ENCODE measurements around the gene FCAMR.

FCAMR gene

GRCh38 chr1:206975306-206975705, 5.0 kb upstream of the FCAMR start:
- ATAC-seq (ENCODE audit: low read depth): no peak

GRCh38 chr1:206974140-206974539, 3.9 kb upstream of the FCAMR start:
- no peaks in the 10 kb centered on the region for H3K4me1 ChIP-seq (ENCODE audit: insufficient read depth, poor library complexity, severe bottlenecking)

More at GRCh38 chr1:206975306-206975705, 5.0 kb upstream of the FCAMR start:
- H3K36me3 ChIP-seq (ENCODE audit: low read depth): no peaks in the 10 kb centered on the region
- no peak overlapping the region for H3K4me3 ChIP-seq (ENCODE audit: severe bottlenecking)
- no peak overlapping the region for H3K27ac ChIP-seq (ENCODE audit: poor library complexity, severe bottlenecking)
- H3K27me3 ChIP-seq (ENCODE audit: insufficient read depth, poor library complexity, severe bottlenecking): no peaks in the 10 kb centered on the region
- no peaks in the 10 kb centered on the region for H3K9me3 ChIP-seq (ENCODE audit: severe bottlenecking)
- no peak for DNase-seq (ENCODE audit: low spot score)
- TF ChIP-seq CTCF (IDR thresholded peaks at IDR 0.05; ENCODE audit: poor library complexity, severe bottlenecking): no peak
- H3K4me1 ChIP-seq (ENCODE audit: insufficient read depth, poor library complexity, severe bottlenecking): no peaks in the 10 kb centered on the region

GRCh38 chr1:206972728-206973127, 2.5 kb upstream of the FCAMR start:
- TF ChIP-seq CTCF (IDR thresholded peaks at IDR 0.05; ENCODE audit: poor library complexity, severe bottlenecking): no peak
- H3K27ac ChIP-seq (ENCODE audit: poor library complexity, severe bottlenecking): no peak overlapping the region
- ATAC-seq (ENCODE audit: low read depth): no peak

More at GRCh38 chr1:206974140-206974539, 3.9 kb upstream of the FCAMR start:
- no peak overlapping the region for H3K27ac ChIP-seq (ENCODE audit: poor library complexity, severe bottlenecking)
- H3K36me3 ChIP-seq (ENCODE audit: low read depth): no peaks in the 10 kb centered on the region
- H3K9me3 ChIP-seq (ENCODE audit: severe bottlenecking): no peaks in the 10 kb centered on the region
- TF ChIP-seq CTCF (IDR thresholded peaks at IDR 0.05; ENCODE audit: poor library complexity, severe bottlenecking): no peak
- DNase-seq (ENCODE audit: low spot score) (no peak), ATAC-seq (ENCODE audit: low read depth) (no peak)
- H3K27me3 ChIP-seq (ENCODE audit: insufficient read depth, poor library complexity, severe bottlenecking): no peaks in the 10 kb centered on the region
- no peak overlapping the region for H3K4me3 ChIP-seq (ENCODE audit: severe bottlenecking)

GRCh38 chr1:206971029-206971655, 882 bp upstream of the FCAMR start:
- no peak overlapping the region for H3K27ac ChIP-seq (ENCODE audit: poor library complexity, severe bottlenecking)
- no peaks in the 10 kb centered on the region for H3K4me1 ChIP-seq (ENCODE audit: insufficient read depth, poor library complexity, severe bottlenecking)
- H3K9me3 ChIP-seq (ENCODE audit: severe bottlenecking): no peaks in the 10 kb centered on the region
- H3K36me3 ChIP-seq (ENCODE audit: low read depth): no peaks in the 10 kb centered on the region
- DNase-seq (ENCODE audit: low spot score) (no peak), ATAC-seq (ENCODE audit: low read depth) (no peak)
- no peak overlapping the region for H3K4me3 ChIP-seq (ENCODE audit: severe bottlenecking)
- TF ChIP-seq CTCF (IDR thresholded peaks at IDR 0.05; ENCODE audit: poor library complexity, severe bottlenecking): no peak
- no peaks in the 10 kb centered on the region for H3K27me3 ChIP-seq (ENCODE audit: insufficient read depth, poor library complexity, severe bottlenecking)

More at GRCh38 chr1:206972728-206973127, 2.5 kb upstream of the FCAMR start:
- H3K9me3 ChIP-seq (ENCODE audit: severe bottlenecking): no peaks in the 10 kb centered on the region
- DNase-seq (ENCODE audit: low spot score): no peak
- no peak overlapping the region for H3K4me3 ChIP-seq (ENCODE audit: severe bottlenecking)
- no peaks in the 10 kb centered on the region for H3K36me3 ChIP-seq (ENCODE audit: low read depth)
- no peaks in the 10 kb centered on the region for H3K4me1 ChIP-seq (ENCODE audit: insufficient read depth, poor library complexity, severe bottlenecking)
- H3K27me3 ChIP-seq (ENCODE audit: insufficient read depth, poor library complexity, severe bottlenecking): no peaks in the 10 kb centered on the region

GRCh38 chr1:206969090-206969489, 1.2 kb downstream of the FCAMR start:
- no peak for TF ChIP-seq CTCF (IDR thresholded peaks at IDR 0.05; ENCODE audit: poor library complexity, severe bottlenecking)
- no peak overlapping the region for H3K27ac ChIP-seq (ENCODE audit: poor library complexity, severe bottlenecking)

More at GRCh38 chr1:206969090-206969489, 1.2 kb downstream of the FCAMR start:
- H3K27me3 ChIP-seq (ENCODE audit: insufficient read depth, poor library complexity, severe bottlenecking): no peaks in the 10 kb centered on the region
- no peak overlapping the region for H3K4me3 ChIP-seq (ENCODE audit: severe bottlenecking)
- H3K36me3 ChIP-seq (ENCODE audit: low read depth): no peaks in the 10 kb centered on the region
- no peaks in the 10 kb centered on the region for H3K4me1 ChIP-seq (ENCODE audit: insufficient read depth, poor library complexity, severe bottlenecking)
- no peak for DNase-seq (ENCODE audit: low spot score)
- no peak for ATAC-seq (ENCODE audit: low read depth)
- H3K9me3 ChIP-seq (ENCODE audit: severe bottlenecking): no peaks in the 10 kb centered on the region
